Osteoblast (primary cell): Measurements from ENCODE around the gene FOXJ2. TPM values are rescaled to one million over a fixed set of nuclear protein-coding genes. Genes with fewer than 3 reads are reported as not detected.

ENCODE experiments used
- DNase-seq: peaks from one replicate; pipeline ENCODE4 v3.0.0; 2011; ENCODE audit warnings: low spot score, mixed read lengths; ENCODE audit not compliant: insufficient read length; ENCODE audit errors: missing footprints
- H2AFZ ChIP-seq: 2 replicates; pipeline ENCODE4 v1.6.0; 2011; ENCODE audit warnings: mild to moderate bottlenecking, low read length
- H3K27ac ChIP-seq: 2 replicates; pipeline ENCODE4 v1.5.1; 2011; ENCODE audit warnings: mild to moderate bottlenecking, low read depth, low read length, moderate library complexity
- H3K27me3 ChIP-seq: 2 replicates; pipeline ENCODE4 v1.6.0; 2012; ENCODE audit warnings: mild to moderate bottlenecking, control low read depth, inconsistent platforms, low read length, moderate library complexity; ENCODE audit not compliant: insufficient read depth
- H3K36me3 ChIP-seq: 2 replicates; pipeline ENCODE4 v1.5.1; 2011; ENCODE audit warnings: mild to moderate bottlenecking, low read length, control low read depth, moderate library complexity; ENCODE audit not compliant: insufficient read depth
- H3K4me1 ChIP-seq: 2 replicates; pipeline ENCODE4 v1.5.1; 2011; ENCODE audit warnings: mild to moderate bottlenecking, low read length, control low read depth, moderate library complexity; ENCODE audit not compliant: insufficient read depth
- H3K4me2 ChIP-seq: 2 replicates; pipeline ENCODE4 v1.6.0; 2011; ENCODE audit warnings: mild to moderate bottlenecking, low read length; ENCODE audit not compliant: insufficient read depth
- H3K4me3 ChIP-seq: fragments of 200-600 bp; sonication (generic); 3 replicates; pipeline ENCODE4 v1.5.1; 2012; ENCODE audit warnings: mild to moderate bottlenecking, low read length, inconsistent platforms; ENCODE audit not compliant: insufficient read depth
- H3K79me2 ChIP-seq: 2 replicates; pipeline ENCODE4 v1.6.0; 2012; ENCODE audit warnings: mild to moderate bottlenecking, low read length, control low read depth, inconsistent platforms; ENCODE audit not compliant: insufficient read depth
- H3K9me3 ChIP-seq: 2 replicates; pipeline ENCODE4 v1.5.1; 2011; ENCODE audit warnings: low read depth, low read length, control low read depth
- H4K20me1 ChIP-seq: 2 replicates; pipeline ENCODE4 v1.6.0; 2012; ENCODE audit warnings: mild to moderate bottlenecking, low read length, control low read depth; ENCODE audit not compliant: insufficient read depth
- total RNA-seq: library from RNA; depleted of rRNA; stranded (reverse); fragments of >200 nt; gene quantifications from 2 replicates; pipeline ENCODE4 v1.2.3, GENCODE V29; 2012
- TF ChIP-seq, protein P1 (sequence below): IDR thresholded peaks from 2 replicates; pipeline ENCODE4 v1.5.1; 2011; ENCODE audit warnings: mild to moderate bottlenecking, low read depth, low read length, moderate library complexity; ENCODE audit errors: extremely low read depth

FOXJ2 gene
- total RNA-seq, 1 donor = 10.5 TPM

DNA sequence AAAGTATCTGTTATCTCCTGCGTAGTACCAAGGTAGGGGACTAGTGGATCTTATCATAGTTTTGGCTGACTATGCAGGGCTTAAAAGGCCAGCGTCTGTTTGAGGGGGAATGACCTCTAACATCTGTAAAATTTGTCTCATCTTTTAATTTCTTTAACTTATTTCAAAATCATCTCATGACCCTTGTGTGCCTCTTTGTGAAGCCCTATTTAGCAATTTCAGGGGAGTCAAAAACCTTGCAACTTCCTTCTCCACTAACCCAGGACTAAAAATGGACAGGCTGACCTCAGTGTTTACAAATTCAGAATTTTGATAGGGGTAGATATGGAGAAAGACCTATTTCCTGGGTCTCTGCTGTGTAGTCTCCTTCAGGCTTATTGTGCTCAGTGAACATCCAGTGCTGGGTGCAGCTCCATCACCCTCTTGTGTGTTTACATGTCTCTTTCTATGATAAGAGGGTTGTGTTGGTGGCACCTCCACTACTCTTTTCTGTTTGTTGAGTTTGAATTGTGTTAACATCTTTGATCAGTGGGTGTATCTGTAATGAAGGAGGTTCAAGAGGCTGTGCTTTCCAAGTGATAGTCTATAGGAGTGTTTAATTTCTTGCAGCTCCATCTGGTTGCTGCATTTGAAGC, 63.9 kb downstream of the FOXJ2 start:
- Histone ChIP-seq H3K9me3 (no peaks in the 10 kb centered on the region), H2AFZ (no peak overlapping the region), H3K27ac (no peak overlapping the region), H3K36me3 (peaks cover 56% of the 10 kb centered on the region), H4K20me1 (peaks cover 9% of the 10 kb centered on the region), H3K4me2 (no peak overlapping the region), H3K4me1 (no peaks in the 10 kb centered on the region), H3K27me3 (no peaks in the 10 kb centered on the region), H3K4me3 (no peak overlapping the region), H3K79me2 (no peaks in the 10 kb centered on the region)
- no peak for DNase-seq
- TF ChIP-seq, protein P1, sequence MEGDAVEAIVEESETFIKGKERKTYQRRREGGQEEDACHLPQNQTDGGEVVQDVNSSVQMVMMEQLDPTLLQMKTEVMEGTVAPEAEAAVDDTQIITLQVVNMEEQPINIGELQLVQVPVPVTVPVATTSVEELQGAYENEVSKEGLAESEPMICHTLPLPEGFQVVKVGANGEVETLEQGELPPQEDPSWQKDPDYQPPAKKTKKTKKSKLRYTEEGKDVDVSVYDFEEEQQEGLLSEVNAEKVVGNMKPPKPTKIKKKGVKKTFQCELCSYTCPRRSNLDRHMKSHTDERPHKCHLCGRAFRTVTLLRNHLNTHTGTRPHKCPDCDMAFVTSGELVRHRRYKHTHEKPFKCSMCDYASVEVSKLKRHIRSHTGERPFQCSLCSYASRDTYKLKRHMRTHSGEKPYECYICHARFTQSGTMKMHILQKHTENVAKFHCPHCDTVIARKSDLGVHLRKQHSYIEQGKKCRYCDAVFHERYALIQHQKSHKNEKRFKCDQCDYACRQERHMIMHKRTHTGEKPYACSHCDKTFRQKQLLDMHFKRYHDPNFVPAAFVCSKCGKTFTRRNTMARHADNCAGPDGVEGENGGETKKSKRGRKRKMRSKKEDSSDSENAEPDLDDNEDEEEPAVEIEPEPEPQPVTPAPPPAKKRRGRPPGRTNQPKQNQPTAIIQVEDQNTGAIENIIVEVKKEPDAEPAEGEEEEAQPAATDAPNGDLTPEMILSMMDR = no peak

DNA sequence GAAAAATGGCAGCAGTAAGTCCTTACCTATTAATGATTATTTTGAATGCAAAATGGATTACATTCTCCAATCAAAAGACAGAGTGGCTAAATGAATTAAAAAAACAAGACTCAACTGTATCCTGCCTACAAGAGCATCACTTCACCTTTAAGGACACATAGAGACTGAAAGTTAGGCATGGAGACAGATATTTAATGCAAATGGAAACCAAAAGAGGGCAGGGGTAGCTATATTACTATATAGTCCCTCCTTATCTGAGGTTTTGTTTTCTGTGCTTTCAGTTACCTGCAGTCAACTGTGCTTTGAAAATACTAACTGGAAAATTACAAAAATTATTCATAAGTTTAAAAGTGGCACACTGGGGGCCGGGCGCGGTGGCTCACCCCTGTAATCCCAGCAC, 66.7 kb downstream of the FOXJ2 start:
- no peaks in the 10 kb centered on the region for H3K79me2 ChIP-seq
- H3K27me3 ChIP-seq = no peaks in the 10 kb centered on the region
- H3K4me1 ChIP-seq = no peaks in the 10 kb centered on the region
- no peak for DNase-seq
- H3K27ac ChIP-seq = no peak overlapping the region
- TF ChIP-seq, protein P1 = no peak
- H4K20me1 ChIP-seq = peaks cover 6% of the 10 kb centered on the region
- no peak overlapping the region for H3K4me3 ChIP-seq
- no peak overlapping the region for H2AFZ ChIP-seq
- H3K4me2 ChIP-seq = no peak overlapping the region
- H3K36me3 ChIP-seq = peaks cover 29% of the 10 kb centered on the region
- H3K9me3 ChIP-seq = no peaks in the 10 kb centered on the region

Other genes starting within 250 kb of the FOXJ2 start
- under 0.01 TPM in 1 of 2 replicates, not detected in the other for gene NANOG, start 243.3 kb upstream of the FOXJ2 start, total RNA-seq
- gene SLC2A14, start 159.8 kb upstream of the FOXJ2 start, total RNA-seq = under 0.01 TPM in 1 of 2 replicates, not detected in the other
- 117 and 143 TPM in 2 replicates for gene SLC2A3, start 96.5 kb upstream of the FOXJ2 start, total RNA-seq
- 0.29 and 0.72 TPM in 2 replicates for gene C3AR1, start 33.6 kb downstream of the FOXJ2 start, total RNA-seq
- 39.8 and 40.1 TPM in 2 replicates for gene NECAP1, start 49.6 kb downstream of the FOXJ2 start, total RNA-seq
- gene CLEC4A, start 90.9 kb downstream of the FOXJ2 start, total RNA-seq = 0.29 and 0.72 TPM in 2 replicates
- gene ZNF705A, start 124.3 kb downstream of the FOXJ2 start, total RNA-seq = not detected in 2 replicates
- gene FAM90A1, start 194.9 kb downstream of the FOXJ2 start, total RNA-seq = not detected in 2 replicates